Mucosa of stomach (tissue), 1 donor: ENCODE data around the gene CELF1.

Experiments used
- H3K27me3 ChIP-seq: one replicate; pipeline ENCODE4 v1.7.0; 2013; ENCODE audit warnings: mild to moderate bottlenecking, low read length; ENCODE audit not compliant: control insufficient read depth, insufficient read depth
- H3K36me3 ChIP-seq: one replicate; pipeline ENCODE4 v1.7.0; 2013; ENCODE audit warnings: low read length; ENCODE audit not compliant: control insufficient read depth, insufficient read depth
- H3K4me1 ChIP-seq: one replicate; pipeline ENCODE4 v1.7.0; 2013; ENCODE audit warnings: mild to moderate bottlenecking, low read length; ENCODE audit not compliant: control insufficient read depth, insufficient read depth
- H3K4me3 ChIP-seq: one replicate; pipeline ENCODE4 v1.7.0; 2013; ENCODE audit warnings: low read length
- H3K9ac ChIP-seq: one replicate; pipeline ENCODE4 v1.7.0; 2013; ENCODE audit warnings: mild to moderate bottlenecking, low read length, moderate library complexity
- H3K9me3 ChIP-seq: one replicate; pipeline ENCODE4 v1.7.0; 2013; ENCODE audit warnings: mild to moderate bottlenecking, low read length, moderate library complexity; ENCODE audit not compliant: control insufficient read depth
- donor health status: Pancreatic carcinoma.

Gene CELF1

DNA sequence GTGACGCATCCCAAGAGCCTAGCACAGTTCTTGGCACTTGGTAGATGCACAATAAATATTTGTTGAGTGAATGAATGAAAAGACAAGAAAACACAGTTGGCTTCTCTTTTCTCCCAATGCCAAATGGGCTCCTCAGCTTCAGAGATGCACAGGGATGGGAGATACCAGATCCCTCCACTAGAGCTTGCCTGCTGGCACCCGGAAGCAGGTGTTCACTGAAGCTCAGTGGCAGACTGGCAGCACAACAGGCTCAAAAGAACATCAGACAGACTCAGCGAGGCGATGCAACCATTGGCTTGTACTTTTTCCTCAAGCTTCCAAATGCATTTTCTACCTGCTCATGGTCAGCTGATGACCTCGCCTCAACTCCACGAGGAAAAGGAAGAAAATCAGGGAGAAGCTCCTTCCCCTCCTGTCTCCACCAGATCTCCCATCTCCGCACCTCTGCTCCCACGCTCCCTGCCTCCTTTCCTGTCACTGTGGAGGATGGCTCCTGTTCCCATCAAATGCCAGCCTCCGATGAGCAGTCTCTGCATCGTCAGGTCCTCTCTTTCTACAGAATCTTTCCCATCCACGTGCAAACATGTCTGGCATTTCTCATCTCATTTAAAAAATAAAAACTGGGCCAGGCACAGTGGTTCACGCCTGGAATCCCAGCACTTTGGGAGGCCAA lies 109.8 kb downstream of the CELF1 start:
- H3K9ac ChIP-seq, result no peak overlapping the region
- H3K36me3 ChIP-seq, result no peaks in the 10 kb centered on the region
- no peaks in the 10 kb centered on the region for H3K4me1 ChIP-seq
- H3K4me3 ChIP-seq, result no peak overlapping the region
- no peaks in the 10 kb centered on the region for H3K27me3 ChIP-seq
- no peaks in the 10 kb centered on the region for H3K9me3 ChIP-seq

GRCh38 chr11:47442514-47442913 lies 110.4 kb downstream of the CELF1 start:
- Histone ChIP-seq H3K9ac (no peak overlapping the region), H3K36me3 (no peaks in the 10 kb centered on the region)

GRCh38 chr11:47441421-47441820 lies 111.5 kb downstream of the CELF1 start:
- no peaks in the 10 kb centered on the region for H3K27me3 ChIP-seq
- peaks cover 7% of the 10 kb centered on the region for H3K4me1 ChIP-seq
- no peak overlapping the region for H3K9ac ChIP-seq
- H3K36me3 ChIP-seq, result no peaks in the 10 kb centered on the region
- no peaks in the 10 kb centered on the region for H3K9me3 ChIP-seq
- H3K4me3 ChIP-seq, result no peak overlapping the region

More at GRCh38 chr11:47442514-47442913, 110.4 kb downstream of the CELF1 start:
- H3K4me3 ChIP-seq, result no peak overlapping the region
- H3K9me3 ChIP-seq, result no peaks in the 10 kb centered on the region
- H3K4me1 ChIP-seq, result peaks cover 6% of the 10 kb centered on the region
- no peaks in the 10 kb centered on the region for H3K27me3 ChIP-seq

- Histone ChIP-seq H3K4me3 (no peak overlapping the region), H3K4me1 (peaks cover 7% of the 10 kb centered on the region), H3K9me3 (no peaks in the 10 kb centered on the region), H3K27me3 (no peaks in the 10 kb centered on the region), H3K36me3 (no peaks in the 10 kb centered on the region), H3K9ac (no peak overlapping the region)
Measured at GRCh38 chr11:47440054-47440476, 112.9 kb downstream of the CELF1 start.

GRCh38 chr11:47438721-47439120 lies 114.2 kb downstream of the CELF1 start:
- Histone ChIP-seq H3K9me3 (no peaks in the 10 kb centered on the region), H3K4me1 (peaks cover 7% of the 10 kb centered on the region), H3K36me3 (no peaks in the 10 kb centered on the region)

DNA sequence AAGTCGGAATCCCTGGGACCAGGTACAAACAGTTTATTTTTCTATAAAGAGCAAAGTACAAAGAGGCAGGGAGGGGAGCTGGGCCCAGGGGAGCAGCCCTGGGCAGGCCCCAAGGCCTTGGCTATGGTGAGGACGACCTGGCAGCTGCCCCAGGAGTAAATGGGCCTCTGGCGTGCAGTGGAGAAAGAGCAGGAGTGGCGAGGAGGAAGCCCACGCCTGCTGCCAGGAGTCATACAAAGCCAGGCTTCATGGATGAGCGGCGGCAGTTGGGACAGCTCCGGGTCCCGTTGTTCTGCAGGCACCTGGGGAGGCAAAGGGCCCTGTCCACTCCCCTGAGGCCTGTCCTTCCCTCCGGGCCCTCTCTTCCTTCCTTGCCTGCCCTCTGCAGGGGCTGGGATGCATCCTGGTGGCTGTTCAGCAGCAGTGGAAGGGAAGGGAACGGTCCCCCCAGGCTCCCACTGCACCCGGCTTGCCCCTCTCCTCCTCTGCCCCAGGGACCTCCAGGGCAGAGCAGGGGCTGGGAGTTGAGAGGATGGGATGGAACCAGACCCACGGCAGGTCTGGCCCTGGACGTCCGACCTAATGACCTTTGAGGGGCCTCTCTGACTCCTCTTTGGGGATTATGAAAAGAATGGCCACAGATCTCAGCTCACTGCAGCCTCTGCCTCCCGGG lies 115.0 kb downstream of the CELF1 start:
- no peak overlapping the region for H3K4me3 ChIP-seq
- H3K4me1 ChIP-seq, result peaks cover 7% of the 10 kb centered on the region
- H3K27me3 ChIP-seq, result no peaks in the 10 kb centered on the region
- H3K9ac ChIP-seq, result no peak overlapping the region
- no peaks in the 10 kb centered on the region for H3K36me3 ChIP-seq
- no peaks in the 10 kb centered on the region for H3K9me3 ChIP-seq

More at GRCh38 chr11:47438721-47439120, 114.2 kb downstream of the CELF1 start:
- Histone ChIP-seq H3K27me3 (no peaks in the 10 kb centered on the region), H3K9ac (no peak overlapping the region), H3K4me3 (no peak overlapping the region)

DNA sequence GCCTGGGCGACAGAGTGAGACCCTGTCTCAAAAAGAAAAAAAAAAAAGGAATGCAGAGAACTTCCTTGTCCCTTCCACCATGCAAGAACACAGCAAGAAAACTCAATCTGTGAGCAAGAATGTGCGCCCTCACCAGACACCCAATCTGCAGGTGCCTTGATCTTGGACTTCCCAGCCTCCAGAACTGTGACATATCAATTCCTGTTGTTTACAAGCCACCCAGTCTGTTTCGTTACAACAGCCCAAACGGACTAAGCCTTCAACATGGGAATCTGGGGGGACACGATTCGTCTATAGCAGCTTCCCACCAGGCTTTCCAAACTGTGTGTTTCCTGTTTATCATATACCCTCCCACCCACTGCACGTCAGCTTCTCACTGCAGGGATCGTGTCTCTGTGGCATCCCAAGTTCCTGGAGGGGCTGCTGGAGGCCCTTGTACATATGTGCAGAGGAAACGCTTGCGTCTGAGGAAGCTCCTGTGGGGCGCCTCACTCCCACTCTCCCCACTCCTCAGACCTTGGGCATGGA lies 115.7 kb downstream of the CELF1 start:
- Histone ChIP-seq H3K9ac (no peak overlapping the region), H3K4me3 (no peak overlapping the region), H3K27me3 (no peaks in the 10 kb centered on the region), H3K9me3 (no peaks in the 10 kb centered on the region), H3K4me1 (peaks cover 7% of the 10 kb centered on the region), H3K36me3 (no peaks in the 10 kb centered on the region)

- Histone ChIP-seq H3K9ac (no peak overlapping the region), H3K4me3 (no peak overlapping the region), H3K9me3 (no peaks in the 10 kb centered on the region), H3K27me3 (no peaks in the 10 kb centered on the region), H3K4me1 (peaks cover 7% of the 10 kb centered on the region), H3K36me3 (no peaks in the 10 kb centered on the region)
Measured at GRCh38 chr11:47436726-47437125, 116.2 kb downstream of the CELF1 start.

GRCh38 chr11:47435687-47436086 lies 117.2 kb downstream of the CELF1 start:
- H3K9me3 ChIP-seq, result no peaks in the 10 kb centered on the region
- H3K36me3 ChIP-seq, result no peaks in the 10 kb centered on the region
- no peak overlapping the region for H3K9ac ChIP-seq
- peaks cover 7% of the 10 kb centered on the region for H3K4me1 ChIP-seq
- H3K27me3 ChIP-seq, result no peaks in the 10 kb centered on the region
- no peak overlapping the region for H3K4me3 ChIP-seq

- no peaks in the 10 kb centered on the region for H3K9me3 ChIP-seq
- H3K36me3 ChIP-seq, result no peaks in the 10 kb centered on the region
- no peak overlapping the region for H3K9ac ChIP-seq
- H3K27me3 ChIP-seq, result no peaks in the 10 kb centered on the region
- no peak overlapping the region for H3K4me3 ChIP-seq
- peaks cover 7% of the 10 kb centered on the region for H3K4me1 ChIP-seq
Measured at GRCh38 chr11:47434011-47434786, 118.7 kb downstream of the CELF1 start.

- Histone ChIP-seq H3K36me3 (no peaks in the 10 kb centered on the region), H3K4me3 (no peak overlapping the region), H3K9ac (no peak overlapping the region), H3K4me1 (peaks cover 7% of the 10 kb centered on the region), H3K27me3 (no peaks in the 10 kb centered on the region), H3K9me3 (no peaks in the 10 kb centered on the region)
Measured at GRCh38 chr11:47433157-47433556, 119.8 kb downstream of the CELF1 start.
